Adipose tissue (tissue), 3 donors: ENCODE results near the gene ITK. TPM values are rescaled to one million over a fixed set of nuclear protein-coding genes. Genes with fewer than 3 reads are reported as not detected.
"Not testable (repeated sequence)": the region's sequence is repeated elsewhere in the genome, so short reads cannot be mapped to it uniquely, and the experiment has no call there.

Experiments used
- H3K27ac ChIP-seq: one replicate; pipeline ENCODE4 v1.5.1; 2013; ENCODE audit warnings: low read depth, low read length
- WGBS, 3 donors: extraction: QIAGEN DNeasy Blood & Tissue Kit; methylation state at CpG; one replicate each; pipeline ENCODE4 v1.1.7; 2013; 5-methylcytosine and 5-hydroxymethylcytosine counted together
- polyA plus RNA-seq, 3 donors: library from polyadenylated mRNA; stranded (reverse); fragments of 200-250 nt; gene quantifications; one replicate each; pipeline ENCODE4 v1.2.3, GENCODE V29; 2013
- donor health status: healthy with polysubstance abuse.
- donor health status: Bipolar disorder and iron deficiency.
- donor health status: healthy.

Gene ITK
- polyA plus RNA-seq, 3 donors, result 0.22 to 1.4 (median 0.90) TPM

GRCh38 chr5:157197086-157197485 is 16.4 kb downstream of the ITK start:
- WGBS, 3 donors, result 85 to 91% (median 89%) methylated on average over 3 of the region's 3 CpGs
- H3K27ac ChIP-seq, result no peak overlapping the region

GRCh38 chr5:157198277-157198986 is 17.8 kb downstream of the ITK start:
- H3K27ac ChIP-seq, result no peak overlapping the region
- 47 to 50% (median 48%) methylated on average over 5 of the region's 5 CpGs for WGBS, 3 donors

- 75 to 82% (median 79%) methylated on average over 4 of the region's 4 CpGs for WGBS, 3 donors
- no peak overlapping the region for H3K27ac ChIP-seq
Observed at GRCh38 chr5:157201857-157202256, 21.2 kb downstream of the ITK start.

DNA sequence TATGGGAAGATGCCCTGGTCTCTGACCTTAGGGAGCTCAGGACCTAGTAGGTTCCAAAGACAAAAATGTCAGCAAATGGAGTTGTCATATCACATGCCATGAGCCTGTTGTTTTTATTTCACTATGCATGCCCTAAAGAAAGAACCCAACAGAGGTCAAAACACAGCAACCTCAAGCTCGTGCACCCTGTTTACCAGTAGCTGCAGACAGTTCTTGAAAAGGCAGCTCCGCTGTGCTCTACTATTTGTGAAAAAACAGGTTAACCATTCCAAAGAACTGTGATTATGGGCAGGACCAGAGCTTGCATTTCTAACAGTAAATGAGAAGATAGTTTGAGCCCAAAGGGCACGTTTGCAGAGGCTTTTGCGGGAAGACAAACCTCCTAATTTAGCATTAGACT is 22.8 kb downstream of the ITK start:
- H3K27ac ChIP-seq, result no peak overlapping the region
- 58 to 84% (median 82%) methylated on average over 4 of the region's 4 CpGs for WGBS, 3 donors

DNA sequence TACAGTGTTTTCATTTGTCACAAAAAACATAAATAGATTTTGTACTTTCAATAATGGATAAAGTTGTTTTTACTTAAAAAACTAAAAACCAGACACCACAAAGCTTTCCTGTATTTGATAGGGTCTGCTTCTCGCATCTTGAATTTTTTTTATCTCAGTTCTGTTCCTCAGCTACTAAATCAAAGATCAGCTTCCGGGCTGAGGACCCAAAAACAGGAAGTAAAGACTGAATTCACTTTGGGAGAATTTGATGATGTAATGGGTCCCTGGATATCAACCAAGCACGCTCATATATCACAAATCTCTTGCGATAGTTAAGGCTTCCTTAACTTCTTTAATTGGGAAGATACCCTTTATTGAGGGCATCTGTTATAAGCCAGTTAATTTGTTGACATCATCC is 24.1 kb downstream of the ITK start:
- no peak overlapping the region for H3K27ac ChIP-seq
- WGBS, 3 donors, result 40 to 63% (median 40%) methylated on average over 4 of the region's 4 CpGs

DNA sequence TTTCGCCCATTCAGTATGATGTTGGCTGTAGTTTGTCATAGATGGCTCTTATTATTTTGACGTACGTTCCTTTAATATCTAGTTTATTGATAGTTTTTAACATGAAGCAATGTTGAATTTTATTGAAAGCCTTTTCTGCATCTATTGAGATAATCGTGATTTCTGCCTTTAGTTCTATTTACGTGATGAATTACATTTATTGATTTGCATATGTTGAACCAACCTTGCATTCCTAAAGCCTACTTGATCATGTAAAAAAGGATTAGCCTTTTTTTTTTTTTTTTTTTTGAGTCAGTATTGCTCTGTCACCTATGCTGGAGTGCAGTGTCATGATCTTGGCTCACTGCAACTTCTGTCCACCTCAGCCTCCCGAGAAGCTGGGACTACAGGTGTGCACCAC is 25.1 kb downstream of the ITK start:
- WGBS, 3 donors, result 69 to 88% (median 79%) methylated on average over 6 of the region's 6 CpGs
- H3K27ac ChIP-seq, result no peak overlapping the region

DNA sequence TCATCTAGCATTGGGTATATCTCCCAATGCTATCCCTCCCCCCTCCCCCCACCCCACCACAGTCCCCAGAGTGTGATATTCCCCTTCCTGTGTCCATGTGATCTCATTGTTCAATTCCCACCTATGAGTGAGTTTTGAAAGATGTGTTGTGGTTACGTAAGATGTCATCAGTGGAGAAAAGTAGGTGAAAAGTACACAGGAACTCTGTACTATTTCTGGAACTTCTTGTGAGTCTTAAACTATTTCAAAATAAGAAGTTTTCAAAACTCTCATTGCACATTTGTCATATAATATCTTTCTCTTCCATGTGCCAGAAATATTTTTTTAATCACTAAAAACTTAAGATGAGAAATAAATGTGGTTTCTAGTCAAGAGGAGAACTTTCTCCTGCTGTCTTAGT is 30.0 kb downstream of the ITK start:
- WGBS, 3 donors, result 11 to 52% (median 16%) methylated on average over 1 of the region's 1 CpG
- H3K27ac ChIP-seq, result not testable (repeated sequence)

DNA sequence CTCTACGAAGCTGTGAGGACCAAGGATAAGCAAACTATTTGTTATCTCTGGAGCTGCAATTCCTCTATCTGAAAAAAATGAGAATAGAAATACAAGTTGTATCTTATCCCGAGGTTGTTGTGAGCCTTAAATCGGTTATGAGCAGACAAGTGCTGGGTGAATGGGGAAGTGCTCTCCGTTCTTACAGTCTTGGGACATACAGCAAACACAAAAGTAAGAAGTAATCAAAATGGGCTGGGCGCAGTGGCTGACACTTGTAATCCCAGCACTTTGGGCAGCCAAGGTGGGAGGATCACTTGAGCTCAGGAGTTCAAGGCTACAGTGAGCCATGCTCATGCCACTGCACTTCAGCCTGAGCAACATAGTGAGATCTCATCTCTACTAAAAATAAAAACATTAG is 31.7 kb downstream of the ITK start:
- 81 to 84% (median 82%) methylated on average over 5 of the region's 5 CpGs for WGBS, 3 donors
- no peak overlapping the region for H3K27ac ChIP-seq

DNA sequence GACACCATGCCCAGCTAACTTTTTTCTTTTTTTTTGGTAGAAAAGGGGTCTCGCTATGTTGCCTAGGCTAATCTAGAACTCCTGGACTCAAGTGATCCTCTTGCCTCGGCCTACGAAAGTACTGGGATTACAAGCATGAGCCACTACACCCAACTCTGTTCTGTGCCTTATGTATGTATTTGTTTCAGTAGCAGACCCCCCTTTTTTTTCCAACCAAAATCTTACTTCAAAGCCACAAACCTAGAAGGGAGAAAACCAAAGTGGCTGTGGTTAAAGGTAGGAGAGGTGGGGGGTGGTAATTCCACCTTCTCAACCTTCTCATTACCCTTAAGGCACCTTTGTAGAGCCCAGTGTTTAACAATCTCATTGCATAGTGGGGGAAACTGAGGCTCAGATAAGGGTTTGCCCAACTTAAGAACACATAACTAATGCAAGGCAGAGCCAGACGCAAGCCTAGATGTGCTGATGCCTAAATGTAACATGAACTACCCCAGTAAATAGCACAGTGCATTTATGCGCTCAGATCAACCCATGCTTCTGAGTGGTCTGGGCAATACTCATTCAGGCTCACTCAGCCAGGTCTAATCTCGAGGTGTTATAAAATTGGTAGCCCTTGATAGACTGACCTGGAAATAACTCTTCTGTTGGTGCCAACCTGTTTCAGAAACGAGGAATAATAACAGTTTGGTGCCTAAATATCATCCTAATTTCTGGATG is 33.0 kb downstream of the ITK start:
- no peak overlapping the region for H3K27ac ChIP-seq
- WGBS, 3 donors, result 81 to 92% (median 82%) methylated on average over 7 of the region's 7 CpGs

- H3K27ac ChIP-seq, result no peak overlapping the region
Observed at GRCh38 chr5:157214415-157214814, 33.8 kb downstream of the ITK start.

DNA sequence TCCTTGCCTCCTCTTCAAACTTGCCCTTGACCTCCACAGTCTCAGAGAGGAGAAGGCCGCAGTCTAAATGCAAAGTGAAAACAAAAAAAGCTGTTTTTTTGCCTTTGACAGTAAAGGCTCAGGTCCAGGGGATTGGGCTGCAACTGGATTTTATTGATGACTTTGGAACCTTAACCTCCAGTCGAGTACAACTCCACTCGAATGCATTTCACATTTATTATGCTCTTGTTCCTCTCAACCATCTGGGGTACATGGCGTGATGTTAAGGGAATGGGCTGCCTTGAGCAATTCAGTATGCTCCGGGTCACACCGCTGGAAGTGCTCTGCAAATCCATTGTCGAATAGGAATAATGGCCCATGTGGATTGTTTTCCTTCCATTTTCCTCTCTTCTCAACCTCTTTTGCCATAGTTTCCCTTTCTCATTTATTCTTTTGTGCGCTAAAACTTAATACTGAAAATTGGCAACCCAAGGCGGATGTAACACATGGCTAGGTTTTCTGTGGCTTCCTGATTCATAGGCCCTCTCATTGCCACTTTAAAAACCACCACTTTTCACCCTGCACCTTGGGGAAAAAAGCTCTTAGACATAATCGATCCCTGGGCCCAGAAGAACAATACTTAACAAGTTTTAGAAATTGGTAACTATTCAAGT is 34.3 kb downstream of the ITK start:
- 76 to 84% (median 81%) methylated on average over 10 of the region's 10 CpGs for WGBS, 3 donors
- H3K27ac ChIP-seq, result no peak overlapping the region

DNA sequence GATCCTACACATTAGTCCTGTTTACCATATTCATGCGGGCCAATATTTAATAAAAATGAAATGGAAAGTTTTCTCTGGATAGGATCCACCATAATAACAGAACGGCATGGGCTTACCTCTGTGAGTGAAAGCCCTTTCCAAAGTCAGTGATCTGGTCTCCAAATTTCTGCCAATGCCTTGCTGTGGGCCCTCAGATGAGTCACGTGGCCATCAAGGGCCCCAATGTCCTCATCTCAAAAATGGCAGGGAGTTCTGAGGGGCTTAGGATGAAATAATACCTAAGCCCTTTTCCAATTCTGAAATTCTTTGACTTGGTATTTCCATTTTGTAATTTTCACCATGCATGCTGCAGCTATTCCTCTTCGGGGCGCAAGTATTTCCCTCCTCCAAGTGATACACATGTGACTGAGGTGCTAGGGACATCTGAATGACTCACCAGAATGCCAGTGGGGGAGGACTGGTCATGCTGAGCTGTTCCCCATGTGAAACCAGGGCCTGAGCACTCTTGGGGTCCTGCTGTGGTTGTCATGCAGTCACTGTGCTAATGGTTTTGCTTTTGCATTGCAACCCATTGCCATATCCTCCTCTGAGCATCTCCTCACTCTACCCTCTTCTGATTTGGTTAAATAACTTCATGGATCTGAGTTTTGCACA is 35.0 kb downstream of the ITK start:
- H3K27ac ChIP-seq, result no peak overlapping the region
- 76 to 92% (median 82%) methylated on average over 5 of the region's 5 CpGs for WGBS, 3 donors

DNA sequence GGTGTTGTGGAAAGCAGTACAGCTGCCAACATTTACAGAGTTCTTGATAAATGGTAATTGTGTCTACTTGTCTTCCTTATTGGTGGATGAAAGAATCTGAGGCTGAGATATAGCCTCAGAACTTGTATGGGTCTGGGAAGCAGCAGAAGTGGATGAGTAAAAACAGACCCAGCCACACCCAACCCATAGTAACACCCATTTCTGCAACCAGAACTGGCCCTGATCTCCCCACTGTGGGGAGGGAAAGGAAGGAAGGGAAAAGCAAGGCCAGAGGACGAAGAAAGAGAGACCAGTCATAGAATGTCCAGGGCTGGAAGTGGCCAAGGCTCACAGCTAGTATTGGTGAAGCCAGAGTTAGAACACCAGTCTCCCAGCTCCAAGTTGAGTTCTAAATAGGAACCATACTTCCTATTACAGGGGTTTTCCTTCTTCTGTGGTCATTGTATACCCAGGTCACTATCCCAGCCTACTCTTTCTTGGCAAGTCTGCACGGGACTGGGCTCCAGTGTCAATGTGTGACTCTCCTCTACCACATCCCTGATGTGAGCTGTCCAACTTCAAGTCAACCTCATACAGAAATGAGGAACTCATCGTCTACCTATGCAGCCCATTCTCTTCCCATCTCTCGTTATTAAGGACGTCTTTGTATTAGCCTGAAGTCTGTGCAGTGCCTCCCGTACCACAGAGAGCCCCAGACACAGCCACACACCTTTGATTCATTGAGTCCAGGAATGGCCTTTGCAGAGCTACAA is 35.9 kb downstream of the ITK start:
- no peak overlapping the region for H3K27ac ChIP-seq
- WGBS, 3 donors, result 74 to 86% (median 85%) methylated on average over 6 of the region's 6 CpGs

- no peak overlapping the region for H3K27ac ChIP-seq
- WGBS, 3 donors, result 45 to 71% (median 55%) methylated on average over 5 of the region's 5 CpGs
Observed at GRCh38 chr5:157217289-157218024, 36.8 kb downstream of the ITK start.

GRCh38 chr5:157219491-157220271 is 39.0 kb downstream of the ITK start:
- no peak overlapping the region for H3K27ac ChIP-seq
- 60 to 78% (median 75%) methylated on average over 9 of the region's 9 CpGs for WGBS, 3 donors

DNA sequence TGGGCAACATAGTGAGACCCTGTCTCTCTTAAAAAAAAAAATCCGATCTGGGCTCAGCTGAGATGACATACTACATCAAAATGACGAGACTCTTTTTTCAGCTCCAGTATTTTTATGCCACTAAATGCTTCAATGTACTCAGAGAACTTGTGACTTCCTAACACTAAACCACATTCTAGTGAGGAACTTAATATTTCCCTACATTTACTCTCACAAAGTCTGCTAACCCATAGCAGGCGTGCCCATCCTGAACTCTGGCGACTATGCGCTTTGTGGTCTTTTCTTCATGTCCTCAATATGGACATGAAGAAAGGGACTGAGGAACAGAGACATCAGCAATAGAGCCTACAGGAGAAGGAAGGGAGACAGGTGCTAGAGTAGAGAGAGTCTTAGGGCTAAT is 41.3 kb downstream of the ITK start:
- 76 to 83% (median 80%) methylated on average over 5 of the region's 5 CpGs for WGBS, 3 donors
- no peak overlapping the region for H3K27ac ChIP-seq

GRCh38 chr5:157222506-157223230 is 42.0 kb downstream of the ITK start:
- no peak overlapping the region for H3K27ac ChIP-seq
- 73 to 88% (median 83%) methylated on average over 10 of the region's 10 CpGs for WGBS, 3 donors
